Endothelial cell of umbilical vein (primary cell): Measurements from ENCODE around the gene STK38L.

Experiments
- CTCF ChIP-seq, 2 donors: IDR thresholded peaks; 1 replicate in 1 of 2; 2 replicates in 1 of 2; pipeline ENCODE4 v1.5.1; 2011; ENCODE audit warnings: low read length in 2 of 2, mild to moderate bottlenecking in 2 of 2, moderate library complexity in 2 of 2, control low read depth in 1 of 2, inconsistent platforms in 1 of 2, low read depth in 1 of 2; ENCODE audit not compliant: insufficient read depth in 1 of 2; ENCODE audit errors: extremely low read depth in 1 of 2
- EZH2 ChIP-seq: IDR thresholded peaks from 2 replicates; pipeline ENCODE4 v1.6.1; 2012; ENCODE audit warnings: borderline replicate concordance, low read depth, mild to moderate bottlenecking, moderate library complexity, low read length, inconsistent platforms; ENCODE audit not compliant: severe bottlenecking
- MYC ChIP-seq: IDR thresholded peaks from one replicate; pipeline ENCODE4 v1.6.1; 2011; ENCODE audit warnings: mild to moderate bottlenecking, low read depth, low read length
- POLR2A ChIP-seq: IDR thresholded peaks from 2 replicates; pipeline ENCODE4 v1.6.1; 2012; ENCODE audit warnings: low read depth, mild to moderate bottlenecking, control low read depth, low read length
- POLR2AphosphoS5 ChIP-seq: IDR thresholded peaks from 2 replicates; pipeline ENCODE4 v1.6.1; 2012; ENCODE audit warnings: low read depth, mild to moderate bottlenecking, control low read depth, low read length, moderate library complexity; ENCODE audit not compliant: insufficient read depth
- TF ChIP-seq, protein P1 (sequence below): IDR thresholded peaks from 2 replicates; pipeline ENCODE4 v1.6.1; 2011; ENCODE audit not compliant: insufficient read depth, insufficient read length

- TF ChIP-seq CTCF (IDR thresholded peaks at IDR 0.05; ENCODE audit: extremely low read depth in 1 of 2, insufficient read depth in 1 of 2, low read depth in 1 of 2, low read length in 2 of 2) (no peak), MYC (no peak), POLR2AphosphoS5 (no peak), EZH2 (no peak), POLR2A (no peak)
- TF ChIP-seq, protein P1, sequence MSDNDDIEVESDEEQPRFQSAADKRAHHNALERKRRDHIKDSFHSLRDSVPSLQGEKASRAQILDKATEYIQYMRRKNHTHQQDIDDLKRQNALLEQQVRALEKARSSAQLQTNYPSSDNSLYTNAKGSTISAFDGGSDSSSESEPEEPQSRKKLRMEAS, result no peak
These were observed 86.8 kb downstream of the STK38L start for GRCh38 chr12:27330846-27331245.
